ENCODE measurements around the gene OR2L8. TPM values are rescaled to one million over a fixed set of nuclear protein-coding genes. Genes with fewer than 3 reads are reported as not detected.
"Not testable (repeated sequence)": the region's sequence is repeated elsewhere in the genome, so short reads cannot be mapped to it uniquely, and the experiment has no call there.

The OR2L8 gene
- total and polyA plus RNA-seq, 2 donors (not counting 1 experiment from before 2014, with no cell fraction given) = 0.94 TPM; not detected in 1

GRCh38 chr1:247936965-247937734 lies 11.5 kb upstream of the OR2L8 start:
- H3K4me3 ChIP-seq (ENCODE audit: control extremely low read depth in 1 of 5, extremely low read depth in 1 of 5, insufficient read depth in 1 of 5, low read depth in 2 of 5, low read length in 4 of 5) = peak overlapping the region in 4 of 5 experiments; percentile 64 to 81 (median 70)
- Mint-ChIP-seq H3K27ac (peak overlapping the region; percentile 18), H3K4me3 (peak overlapping the region; percentile 79)
- H3K4me1 Mint-ChIP-seq; H3K9me3 Mint-ChIP-seq (ENCODE audit: insufficient read depth); H3K4me1 ChIP-seq (ENCODE audit: control insufficient read depth in 2 of 2, insufficient read depth in 2 of 2, low read length in 2 of 2); H3K27me3 Mint-ChIP-seq; H3K36me3 ChIP-seq (replicated peaks in 1 of 2; ENCODE audit: control extremely low read depth in 1 of 2, control insufficient read depth in 1 of 2, extremely low read depth in 1 of 2, insufficient read depth in 2 of 2, low read length in 1 of 2); CTCF ChIA-PET; H4K20me1 ChIP-seq (ENCODE audit: control insufficient read depth, insufficient read depth, low read length, poor library complexity, severe bottlenecking); H3K79me2 ChIP-seq (ENCODE audit: control insufficient read depth, insufficient read depth, low read length); POLR2A ChIA-PET; intact Hi-C loops (cut with micrococcal nuclease); H3K27me3 ChIP-seq (replicated peaks in 1 of 4; ENCODE audit: control extremely low read depth in 1 of 4, control insufficient read depth in 3 of 4, insufficient read depth in 4 of 4, low read length in 3 of 4): not testable (repeated sequence)
- peak overlapping the region; percentile 88 for H2AFZ ChIP-seq (ENCODE audit: insufficient read depth, low read depth, low read length, poor library complexity, severe bottlenecking)
- peak overlapping the region; percentile 76 for H3K4me2 ChIP-seq (replicated peaks; ENCODE audit: low read depth, low read length, poor library complexity, severe bottlenecking)
- ATAC-seq (ENCODE audit: low read depth) (peak; percentile 99), DNase-seq (peak; percentile 94)
- WGBS (ENCODE audit: insufficient coverage) = 11% methylated on average over 41 of the region's 44 CpGs
- peak overlapping the region; percentile 71 for H3K9ac ChIP-seq (ENCODE audit: low read length)
- H3K27ac ChIP-seq (ENCODE audit: low read length in 2 of 2) = peak overlapping the region in 1 of 2 donors; percentile 69
- TF ChIP-seq, protein P1, sequence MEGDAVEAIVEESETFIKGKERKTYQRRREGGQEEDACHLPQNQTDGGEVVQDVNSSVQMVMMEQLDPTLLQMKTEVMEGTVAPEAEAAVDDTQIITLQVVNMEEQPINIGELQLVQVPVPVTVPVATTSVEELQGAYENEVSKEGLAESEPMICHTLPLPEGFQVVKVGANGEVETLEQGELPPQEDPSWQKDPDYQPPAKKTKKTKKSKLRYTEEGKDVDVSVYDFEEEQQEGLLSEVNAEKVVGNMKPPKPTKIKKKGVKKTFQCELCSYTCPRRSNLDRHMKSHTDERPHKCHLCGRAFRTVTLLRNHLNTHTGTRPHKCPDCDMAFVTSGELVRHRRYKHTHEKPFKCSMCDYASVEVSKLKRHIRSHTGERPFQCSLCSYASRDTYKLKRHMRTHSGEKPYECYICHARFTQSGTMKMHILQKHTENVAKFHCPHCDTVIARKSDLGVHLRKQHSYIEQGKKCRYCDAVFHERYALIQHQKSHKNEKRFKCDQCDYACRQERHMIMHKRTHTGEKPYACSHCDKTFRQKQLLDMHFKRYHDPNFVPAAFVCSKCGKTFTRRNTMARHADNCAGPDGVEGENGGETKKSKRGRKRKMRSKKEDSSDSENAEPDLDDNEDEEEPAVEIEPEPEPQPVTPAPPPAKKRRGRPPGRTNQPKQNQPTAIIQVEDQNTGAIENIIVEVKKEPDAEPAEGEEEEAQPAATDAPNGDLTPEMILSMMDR (IDR thresholded peaks at IDR 0.05) = peak; percentile 88
- H3K9me3 ChIP-seq (ENCODE audit: control extremely low read depth in 1 of 3, control insufficient read depth in 2 of 3, insufficient read depth in 1 of 3, low read length in 2 of 3) = peaks cover 0 to 16% (median 3%) of the 10 kb centered on the region in 3 donors

DNA sequence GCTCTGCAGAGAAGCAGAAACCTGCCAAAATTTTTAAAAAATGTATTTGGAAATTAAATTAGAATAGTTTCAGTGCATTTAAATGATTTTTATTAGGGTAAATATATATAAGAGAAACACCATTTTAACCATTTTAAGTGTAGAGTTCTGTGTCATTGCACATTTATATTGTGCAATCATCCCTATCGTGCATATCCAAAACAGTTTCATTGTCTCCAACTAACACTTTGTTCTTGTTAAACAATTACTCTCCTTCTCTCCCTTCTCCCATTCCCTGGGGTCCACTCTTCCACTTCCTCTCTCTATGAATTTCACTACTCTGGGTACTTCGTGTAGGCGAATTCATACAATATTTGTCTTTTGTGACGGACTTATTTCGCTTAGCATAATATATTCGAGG lies 6.0 kb upstream of the OR2L8 start:
- TF ChIP-seq, protein P1 (IDR thresholded peaks at IDR 0.05) = no peak
- TF ChIP-seq EZH2 (IDR thresholded peaks at IDR 0.05; ENCODE audit: borderline replicate concordance, insufficient read depth, low read depth, low read length, poor library complexity, severe bottlenecking) = no peak
- no peaks in the 10 kb centered on the region for H3K27me3 ChIP-seq (replicated peaks in 1 of 4; ENCODE audit: control extremely low read depth in 1 of 4, control insufficient read depth in 3 of 4, insufficient read depth in 4 of 4, low read length in 3 of 4)
- no peak overlapping the region for H2AFZ ChIP-seq (ENCODE audit: insufficient read depth, low read depth, low read length, poor library complexity, severe bottlenecking)
- no peak overlapping the region for H3K4me3 Mint-ChIP-seq
- no peak overlapping the region for H3K27ac ChIP-seq (ENCODE audit: low read length in 2 of 2)
- no peak overlapping the region for H3K27ac Mint-ChIP-seq
- no peak overlapping the region for H3K4me2 ChIP-seq (replicated peaks; ENCODE audit: low read depth, low read length, poor library complexity, severe bottlenecking)
- H3K4me1 ChIP-seq (ENCODE audit: control insufficient read depth in 2 of 2, insufficient read depth in 2 of 2, low read length in 2 of 2) = no peaks in the 10 kb centered on the region
- no peaks in the 10 kb centered on the region for H3K36me3 ChIP-seq (replicated peaks in 1 of 2; ENCODE audit: control extremely low read depth in 1 of 2, control insufficient read depth in 1 of 2, extremely low read depth in 1 of 2, insufficient read depth in 2 of 2, low read length in 1 of 2)
- no peaks in the 10 kb centered on the region for H3K9me3 ChIP-seq (ENCODE audit: control extremely low read depth in 1 of 3, control insufficient read depth in 2 of 3, insufficient read depth in 1 of 3, low read length in 2 of 3)
- POLR2A ChIA-PET = no interaction called here
- H3K4me1 Mint-ChIP-seq = no peaks in the 10 kb centered on the region
- no peak for ATAC-seq (ENCODE audit: low read depth)
- no peak overlapping the region for H3K4me3 ChIP-seq (ENCODE audit: control extremely low read depth in 1 of 5, extremely low read depth in 1 of 5, insufficient read depth in 1 of 5, low read depth in 2 of 5, low read length in 4 of 5)
- DNase-seq = no peak
- H3K27me3 Mint-ChIP-seq = peaks cover 3% of the 10 kb centered on the region
- H3K9ac ChIP-seq (ENCODE audit: low read length) = no peak overlapping the region
- 94% methylated on average over 3 of the region's 6 CpGs for WGBS (ENCODE audit: insufficient coverage)
- CTCF ChIA-PET = no interaction called here
- no peaks in the 10 kb centered on the region for H4K20me1 ChIP-seq (ENCODE audit: control insufficient read depth, insufficient read depth, low read length, poor library complexity, severe bottlenecking)
- H3K9me3 Mint-ChIP-seq (ENCODE audit: insufficient read depth) = peaks cover 3% of the 10 kb centered on the region
- H3K79me2 ChIP-seq (ENCODE audit: control insufficient read depth, insufficient read depth, low read length) = no peaks in the 10 kb centered on the region
- intact Hi-C loops (cut with micrococcal nuclease) = no loop called here
